CD14-positive monocyte (primary cell): ENCODE measurements around the gene CENPA. TPM values are rescaled to one million over a fixed set of nuclear protein-coding genes. Genes with fewer than 3 reads are reported as not detected.

Experiments
- DNase-seq, 3 donors: peaks; one replicate each; pipeline ENCODE4 v3.0.0-alpha.2; 2011 to 2022
- H2AFZ ChIP-seq: 2 replicates; pipeline ENCODE4 v1.6.0; 2012; ENCODE audit warnings: mild to moderate bottlenecking, low read depth, low read length, inconsistent platforms; ENCODE audit not compliant: insufficient read depth, poor library complexity, severe bottlenecking
- H3K27ac ChIP-seq, 2 donors: 1 replicate in 1 of 2; 2 replicates in 1 of 2; pipeline ENCODE4 v1.5.1; 2012 to 2013; ENCODE audit warnings: low read length in 2 of 2, control low read depth in 1 of 2, inconsistent platforms in 1 of 2, low read depth in 1 of 2, mild to moderate bottlenecking in 1 of 2
- H3K27me3 ChIP-seq, 2 donors: one replicate each; pipeline versions ENCODE4 v1.6.0 to v1.6.1; 2011 to 2013; ENCODE audit warnings: low read length in 2 of 2; ENCODE audit not compliant: control insufficient read depth in 2 of 2, insufficient read depth in 2 of 2
- H3K36me3 ChIP-seq, 2 donors: replicated peaks in 1 of 2; 1 replicate in 1 of 2; 2 replicates in 1 of 2; pipeline versions ENCODE4 v1.5.1 to v1.6.1; 2012 to 2013; ENCODE audit warnings: low read length in 2 of 2, control low read depth in 1 of 2, inconsistent platforms in 1 of 2, mild to moderate bottlenecking in 1 of 2; ENCODE audit not compliant: insufficient read depth in 2 of 2, control insufficient read depth in 1 of 2
- H3K4me1 ChIP-seq, 2 donors: 1 replicate in 1 of 2; 2 replicates in 1 of 2; pipeline versions ENCODE4 v1.5.1 to v1.6.1; 2012 to 2013; ENCODE audit warnings: low read length in 2 of 2, control low read depth in 1 of 2, inconsistent platforms in 1 of 2, mild to moderate bottlenecking in 1 of 2, moderate library complexity in 1 of 2; ENCODE audit not compliant: insufficient read depth in 2 of 2, control insufficient read depth in 1 of 2
- H3K4me2 ChIP-seq: replicated peaks from 2 replicates; pipeline ENCODE3; 2012; ENCODE audit warnings: low read length, moderate library complexity, mild to moderate bottlenecking; ENCODE audit not compliant: poor library complexity, severe bottlenecking; ENCODE audit errors: extremely low read depth
- H3K4me3 ChIP-seq, 3 experiments: fragments of 200-600 bp in 1 of 3; sonication (generic) in 1 of 3; replicated peaks in 1 of 3; 1 replicate in 2 of 3; 2 replicates in 1 of 3; pipeline ENCODE4 v1.5.1; 2011 to 2013; ENCODE audit warnings: low read length in 3 of 3, mild to moderate bottlenecking in 3 of 3, control low read depth in 2 of 3, low read depth in 2 of 3, inconsistent platforms in 1 of 3, moderate library complexity in 1 of 3
- H3K79me2 ChIP-seq: 2 replicates; pipeline ENCODE4 v1.6.0; 2012; ENCODE audit warnings: mild to moderate bottlenecking, control low read depth, inconsistent platforms, low read length, moderate library complexity; ENCODE audit not compliant: insufficient read depth
- H3K9ac ChIP-seq: 2 replicates; pipeline ENCODE4 v1.6.0; 2017; ENCODE audit warnings: low read length, mild to moderate bottlenecking; ENCODE audit not compliant: insufficient read depth, poor library complexity, severe bottlenecking
- H3K9me3 ChIP-seq, 2 donors: replicated peaks in 1 of 2; 1 replicate in 1 of 2; 2 replicates in 1 of 2; pipeline versions ENCODE4 v1.5.1 to v1.6.1; 2012 to 2013; ENCODE audit warnings: low read length in 2 of 2, control low read depth in 1 of 2; ENCODE audit not compliant: control insufficient read depth in 1 of 2, insufficient read depth in 1 of 2
- H4K20me1 ChIP-seq: 2 replicates; pipeline ENCODE4 v1.6.0; 2012; ENCODE audit warnings: mild to moderate bottlenecking, low read length, control low read depth, moderate library complexity; ENCODE audit not compliant: insufficient read depth
- H3K27ac Mint-ChIP-seq, 7 donors: one replicate each; pipeline ENCODE4 v1.8.0; 2020; ENCODE audit warnings: mild to moderate bottlenecking in 7 of 7, mixed read lengths in 7 of 7, moderate library complexity in 6 of 7, inconsistent platforms in 2 of 7
- H3K27me3 Mint-ChIP-seq, 3 donors: one replicate each; pipeline ENCODE4 v1.8.0; 2021 to 2022; ENCODE audit warnings: low read depth in 3 of 3, mild to moderate bottlenecking in 3 of 3, mixed read lengths in 3 of 3, moderate library complexity in 3 of 3, inconsistent platforms in 1 of 3
- H3K36me3 Mint-ChIP-seq, 2 donors: one replicate each; pipeline ENCODE4 v1.8.0; 2020; ENCODE audit warnings: mixed read lengths in 2 of 2, inconsistent platforms in 1 of 2, mild to moderate bottlenecking in 1 of 2
- H3K4me1 Mint-ChIP-seq: one replicate; pipeline ENCODE4 v1.8.0; 2020; ENCODE audit warnings: mild to moderate bottlenecking, mixed read lengths
- H3K4me3 Mint-ChIP-seq, 2 donors: one replicate each; pipeline ENCODE4 v1.8.0; 2020; ENCODE audit warnings: mild to moderate bottlenecking in 2 of 2, mixed read lengths in 2 of 2, moderate library complexity in 1 of 2
- H3K9me3 Mint-ChIP-seq, 7 donors: one replicate each; pipeline ENCODE4 v1.8.0; 2020 to 2022; ENCODE audit warnings: mixed read lengths in 7 of 7, mild to moderate bottlenecking in 6 of 7, moderate library complexity in 6 of 7, inconsistent platforms in 2 of 7
- WGBS: methylation state at CpG from one replicate; pipeline ENCODE4 v1.1.5; 2013; ENCODE audit warnings: missing lambda C conversion rate; ENCODE audit not compliant: insufficient coverage; 5-methylcytosine and 5-hydroxymethylcytosine counted together
- intact Hi-C, 2 donors: fragments of 100-400 bp; cut with micrococcal nuclease; formaldehyde crosslinking; loops; one replicate each; pipeline versions ENCODE4 v1.15.0 to v1.15.1; 2023
- polyA plus RNA-seq, 3 donors: library from polyadenylated mRNA; depleted of rRNA in 1 of 3; unstranded in 2 of 3; stranded (reverse) in 1 of 3; fragments of 300-500 nt in 2 of 3; fragments of >200 nt in 1 of 3; fragmentation: Illumina TruSeq in 2 of 3; gene quantifications; 1 replicate in 2 of 3; 2 replicates in 1 of 3; pipeline ENCODE4 v1.2.3, GENCODE V29; 2012 to 2021
- TF ChIP-seq, protein P1 (sequence below): fragments of 200-600 bp; IDR thresholded peaks from one replicate; pipeline ENCODE4 v1.8.0; 2022; ENCODE audit warnings: antibody characterized with exemption, mild to moderate bottlenecking

Gene CENPA
- polyA plus RNA-seq, 3 donors = 0.24 TPM; not detected in 2

DNA sequence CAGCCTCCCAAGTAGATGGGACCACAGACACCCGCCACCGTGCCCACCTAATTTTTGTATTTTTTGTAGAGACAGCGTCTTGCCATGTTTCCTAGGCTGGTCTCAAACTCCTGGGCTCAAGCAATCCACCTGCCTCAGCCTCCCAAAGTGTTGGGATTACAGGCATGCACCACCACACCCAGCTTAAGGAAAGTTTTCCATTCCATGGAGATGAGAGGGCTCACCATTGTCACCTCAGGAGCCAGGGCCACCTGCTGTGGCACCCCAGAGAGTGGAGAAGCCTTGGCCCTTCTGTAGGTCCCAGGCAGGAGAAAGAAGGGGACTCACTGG lies 17.1 kb upstream of the CENPA start:
- Histone ChIP-seq H4K20me1 (peaks cover 70% of the 10 kb centered on the region), H3K36me3 (peaks cover under 1 to 14% of the 10 kb centered on the region in 2 donors), H3K4me3 (peak overlapping the region in 1 of 3 experiments; percentile 38), H2AFZ (no peak overlapping the region), H3K9ac (peak overlapping the region; percentile 50), H3K27me3 (no peaks in the 10 kb centered on the region), H3K4me2 (peak overlapping the region; percentile 68), H3K27ac (peak overlapping the region; percentile 70 to 87), H3K9me3 (no peaks in the 10 kb centered on the region), H3K79me2 (peaks cover 80% of the 10 kb centered on the region), H3K4me1 (peaks cover 67 to 84% of the 10 kb centered on the region in 2 donors)
- Mint-ChIP-seq H3K4me3 (peak overlapping the region; percentile 54 to 72), H3K27ac (peak overlapping the region; percentile 87 to 94 (median 93)), H3K4me1 (peaks cover 78% of the 10 kb centered on the region), H3K27me3 (no peaks in the 10 kb centered on the region), H3K9me3 (peaks cover 0 to 2% (median 0%) of the 10 kb centered on the region in 7 donors), H3K36me3 (peaks cover 23 to 38% of the 10 kb centered on the region in 2 donors)
- TF ChIP-seq, protein P1, sequence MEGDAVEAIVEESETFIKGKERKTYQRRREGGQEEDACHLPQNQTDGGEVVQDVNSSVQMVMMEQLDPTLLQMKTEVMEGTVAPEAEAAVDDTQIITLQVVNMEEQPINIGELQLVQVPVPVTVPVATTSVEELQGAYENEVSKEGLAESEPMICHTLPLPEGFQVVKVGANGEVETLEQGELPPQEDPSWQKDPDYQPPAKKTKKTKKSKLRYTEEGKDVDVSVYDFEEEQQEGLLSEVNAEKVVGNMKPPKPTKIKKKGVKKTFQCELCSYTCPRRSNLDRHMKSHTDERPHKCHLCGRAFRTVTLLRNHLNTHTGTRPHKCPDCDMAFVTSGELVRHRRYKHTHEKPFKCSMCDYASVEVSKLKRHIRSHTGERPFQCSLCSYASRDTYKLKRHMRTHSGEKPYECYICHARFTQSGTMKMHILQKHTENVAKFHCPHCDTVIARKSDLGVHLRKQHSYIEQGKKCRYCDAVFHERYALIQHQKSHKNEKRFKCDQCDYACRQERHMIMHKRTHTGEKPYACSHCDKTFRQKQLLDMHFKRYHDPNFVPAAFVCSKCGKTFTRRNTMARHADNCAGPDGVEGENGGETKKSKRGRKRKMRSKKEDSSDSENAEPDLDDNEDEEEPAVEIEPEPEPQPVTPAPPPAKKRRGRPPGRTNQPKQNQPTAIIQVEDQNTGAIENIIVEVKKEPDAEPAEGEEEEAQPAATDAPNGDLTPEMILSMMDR = no peak
- WGBS = 100% methylated on average over 3 of the region's 3 CpGs
- no peak for DNase-seq
- intact Hi-C loops = loop anchor here in 1 of 2 donors (2.0 to 10.0 kb wide), 3 partner anchors 16 to 1974 kb away; partner anchors contain the start of genes ADGRF3, CENPO, PTRHD1 and SELENOI

DNA sequence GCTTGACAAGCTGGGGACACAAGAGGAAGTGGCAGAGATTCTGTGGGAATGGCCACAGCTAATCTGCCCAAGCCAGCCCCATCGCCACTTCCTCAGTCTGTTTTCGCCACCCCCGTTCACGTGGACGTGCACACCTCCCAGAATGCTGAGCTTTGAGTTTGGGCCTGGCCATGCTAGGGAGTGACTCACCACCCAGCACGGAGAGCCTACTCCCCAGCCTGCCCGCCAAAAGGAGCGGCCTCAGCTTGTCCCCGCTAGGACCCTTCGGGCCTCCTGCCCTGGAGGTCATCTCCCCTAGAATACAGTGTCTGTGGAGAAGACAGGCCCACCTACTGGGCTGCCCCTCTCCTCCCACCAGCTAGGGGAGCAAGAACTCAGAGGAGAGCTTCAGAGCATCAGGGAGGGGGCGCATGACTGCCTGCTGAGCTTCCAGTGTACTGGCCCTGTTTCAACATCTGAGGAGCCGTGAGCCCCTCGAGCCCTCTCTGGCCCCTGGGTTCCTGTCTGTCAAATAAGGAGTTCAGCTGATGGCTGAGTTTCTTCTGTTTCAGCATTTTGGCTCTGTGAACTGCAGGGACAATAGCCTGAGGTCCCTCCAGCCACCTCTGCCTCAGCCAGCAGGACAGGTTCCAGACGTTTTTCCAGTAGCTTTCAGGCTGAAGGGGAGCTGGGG lies 16.6 kb upstream of the CENPA start:
- Histone ChIP-seq H3K79me2 (peaks cover 83% of the 10 kb centered on the region), H3K36me3 (peaks cover 5 to 19% of the 10 kb centered on the region in 2 donors), H4K20me1 (peaks cover 75% of the 10 kb centered on the region), H3K4me3 (peak overlapping the region in 1 of 3 experiments; percentile 38), H3K27me3 (no peaks in the 10 kb centered on the region), H2AFZ (peak overlapping the region; percentile 55), H3K9me3 (no peaks in the 10 kb centered on the region), H3K4me2 (peak overlapping the region; percentile 68), H3K9ac (peak overlapping the region; percentile 50), H3K4me1 (peaks cover 66 to 82% of the 10 kb centered on the region in 2 donors), H3K27ac (peak overlapping the region; percentile 70 to 87)
- no peaks in the 10 kb centered on the region for H3K27me3 Mint-ChIP-seq
- DNase-seq = peak; percentile 94 to 97 (median 94)
- peak overlapping the region; percentile 87 to 94 (median 93) for H3K27ac Mint-ChIP-seq
- peaks cover 28 to 42% of the 10 kb centered on the region in 2 donors for H3K36me3 Mint-ChIP-seq
- intact Hi-C loops = loop anchor here in 1 of 2 donors (2.0 to 10.0 kb wide), 3 partner anchors 16 to 1974 kb away; partner anchors contain the start of genes ADGRF3, CENPO, PTRHD1 and SELENOI
- TF ChIP-seq, protein P1 = no peak
- peaks cover 77% of the 10 kb centered on the region for H3K4me1 Mint-ChIP-seq
- peak overlapping the region; percentile 54 to 78 for H3K4me3 Mint-ChIP-seq
- peaks cover 0 to 2% (median 0%) of the 10 kb centered on the region in 7 donors for H3K9me3 Mint-ChIP-seq
- WGBS = 6% methylated on average over 13 of the region's 14 CpGs
